Measurements from ENCODE around the gene PXMP2.

Gene PXMP2
- 1.3 reads per million in 2 donors for total RNA-seq

GRCh38 chr12:132687211-132688164, at the start of gene PXMP2, which contains the start of gene POLE:
Gene PXMP2, plus strand, starts transcription at chr12:132687587. Its CDS starts 84 bp downstream, at chr12:132687671.
Gene POLE, minus strand, starts transcription at chr12:132687342. Its CDS starts 27 bp downstream, at chr12:132687315.
- peak; percentile 94 for DNase-seq

- DNase-seq, result no peak
Measured at GRCh38 chr12:132637811-132638210, 49.6 kb upstream of the PXMP2 start.

GRCh38 chr12:132638541-132639408, 48.6 kb upstream of the PXMP2 start:
- DNase-seq, result no peak

- no peak for DNase-seq
Measured at GRCh38 chr12:132639956-132640520, 47.3 kb upstream of the PXMP2 start.

GRCh38 chr12:132640936-132641335, 46.5 kb upstream of the PXMP2 start:
- DNase-seq, result no peak

GRCh38 chr12:132641811-132642650, 45.4 kb upstream of the PXMP2 start:
- no peak for DNase-seq

- no peak for DNase-seq
Measured at GRCh38 chr12:132642846-132643835, 44.2 kb upstream of the PXMP2 start.

- no peak for DNase-seq
Measured at GRCh38 chr12:132646850-132647249, 40.5 kb upstream of the PXMP2 start.

GRCh38 chr12:132647858-132648257, 39.5 kb upstream of the PXMP2 start:
- no peak for DNase-seq

GRCh38 chr12:132648616-132649225, 38.7 kb upstream of the PXMP2 start:
- no peak for DNase-seq

- DNase-seq, result no peak
Measured at GRCh38 chr12:132649226-132649945, 38.0 kb upstream of the PXMP2 start.

GRCh38 chr12:132651444-132652100, 35.8 kb upstream of the PXMP2 start:
- no peak for DNase-seq

GRCh38 chr12:132653567-132654290, 33.7 kb upstream of the PXMP2 start:
- DNase-seq, result no peak

- DNase-seq, result no peak
Measured at GRCh38 chr12:132657004-132657727, 30.2 kb upstream of the PXMP2 start.

GRCh38 chr12:132658149-132658894, 29.1 kb upstream of the PXMP2 start:
- no peak for DNase-seq

- no peak for DNase-seq
Measured at GRCh38 chr12:132659146-132659545, 28.2 kb upstream of the PXMP2 start.

- no peak for DNase-seq
Measured at GRCh38 chr12:132660052-132660451, 27.3 kb upstream of the PXMP2 start.
